HG03439 (cell line): ENCODE data around the gene CARS1.

ENCODE experiments used
- ATAC-seq: cut with Tn5 transposase; IDR thresholded peaks from one replicate; pipeline ENCODE4 v1.9.1; 2021; ENCODE audit warnings: mild to moderate bottlenecking, moderate library complexity; ENCODE audit not compliant: unreplicated experiment

CARS1 gene

GRCh38 chr11:3041699-3042441 lies 15.4 kb downstream of the CARS1 start:
- no peak for ATAC-seq

DNA sequence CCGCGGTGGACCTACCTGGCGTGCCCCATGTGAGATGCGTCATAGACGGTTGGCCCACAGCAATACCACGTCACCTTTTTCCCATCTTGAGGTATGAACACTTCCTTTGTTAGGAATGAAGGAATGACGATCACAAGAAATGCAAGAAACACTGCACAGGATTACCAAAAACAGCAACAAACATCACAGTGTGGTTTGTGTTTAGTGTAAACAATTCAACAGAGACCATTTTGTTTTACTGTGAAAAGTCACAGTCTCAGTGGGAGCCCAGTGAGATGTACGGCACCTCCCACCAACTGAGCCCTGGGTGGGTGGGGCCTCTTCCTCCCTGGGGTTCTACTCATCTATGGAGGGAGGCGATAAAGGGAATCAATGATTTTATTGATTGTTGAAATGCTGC lies 16.3 kb downstream of the CARS1 start:
- ATAC-seq: no peak

GRCh38 chr11:3037945-3038271 lies 19.3 kb downstream of the CARS1 start:
- no peak for ATAC-seq

- no peak for ATAC-seq
These were observed 19.9 kb downstream of the CARS1 start for GRCh38 chr11:3037040-3037944.

DNA sequence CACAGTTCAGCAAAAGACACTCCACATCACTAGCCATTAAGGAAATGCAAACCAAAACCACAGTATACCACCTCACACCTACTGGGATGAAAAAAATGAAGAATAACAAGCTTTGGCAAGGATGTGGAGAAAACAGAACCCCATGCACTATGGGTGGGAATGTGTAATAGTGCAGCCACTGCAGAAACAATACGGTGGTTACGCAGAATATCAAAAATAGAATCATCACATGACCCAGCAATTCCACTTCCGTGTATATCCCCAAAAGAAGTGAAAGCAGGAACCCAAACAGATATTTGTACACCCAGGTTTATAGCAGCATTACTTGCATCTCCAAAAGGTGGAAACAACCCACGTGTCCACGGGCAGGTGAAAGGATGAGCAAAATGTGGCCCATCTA lies 20.8 kb downstream of the CARS1 start:
- no peak for ATAC-seq

DNA sequence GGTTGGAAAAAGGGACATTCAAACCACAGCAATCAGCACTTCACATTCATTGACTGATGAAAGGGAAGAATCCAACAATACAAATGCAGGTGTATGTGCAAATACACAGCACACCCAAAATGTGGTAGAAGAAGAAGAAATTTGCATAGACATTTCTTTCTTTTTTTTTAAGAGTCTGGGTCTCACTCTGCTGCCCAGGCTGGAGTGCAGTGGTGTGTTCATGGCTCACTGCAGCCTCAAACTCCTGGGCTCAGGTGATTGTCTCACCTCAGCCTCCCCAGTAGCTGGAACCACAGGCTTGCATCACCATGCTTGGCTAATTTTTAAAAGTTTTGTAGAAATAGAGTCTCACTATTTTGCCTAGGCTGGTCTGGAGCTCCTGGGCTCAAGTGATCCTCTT lies 21.9 kb downstream of the CARS1 start:
- ATAC-seq: no peak

DNA sequence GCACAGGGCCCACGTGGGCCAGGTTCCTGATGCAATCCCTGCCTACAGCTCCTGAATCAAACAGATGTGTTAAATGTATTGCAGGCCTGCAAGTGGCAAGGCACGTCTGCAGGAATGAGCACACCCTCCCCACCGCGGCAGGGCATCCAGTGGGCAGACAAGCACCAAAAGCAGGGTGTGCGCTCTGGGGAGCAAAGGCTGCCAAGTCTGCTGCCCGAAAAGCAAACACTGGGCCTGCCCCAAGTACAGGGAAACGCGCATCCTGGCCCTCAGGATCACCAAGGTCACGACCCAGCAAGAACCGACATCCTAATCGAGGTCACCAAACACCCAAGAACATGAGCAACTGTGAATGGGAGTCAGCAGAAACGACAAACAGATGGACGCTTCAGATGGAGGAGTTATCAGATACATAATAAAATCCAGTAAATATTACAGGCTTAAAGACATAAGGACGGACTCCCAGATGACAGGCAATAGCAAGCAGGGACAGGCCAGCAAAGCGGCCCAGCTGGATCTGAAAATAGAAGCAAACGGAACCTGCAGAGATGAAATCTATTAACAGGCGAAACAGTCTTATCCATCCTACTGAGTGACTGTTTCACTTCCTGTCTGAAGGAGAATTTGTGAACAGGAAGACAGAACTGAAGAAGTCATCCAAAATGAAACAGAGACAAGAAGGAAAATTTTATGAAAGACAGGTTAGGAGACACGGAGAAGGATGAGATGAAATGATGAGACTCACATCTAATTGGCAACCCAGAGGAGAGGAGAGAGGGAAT lies 26.7 kb downstream of the CARS1 start:
- no peak for ATAC-seq

GRCh38 chr11:3028813-3029212 lies 28.4 kb downstream of the CARS1 start:
- ATAC-seq: no peak

- ATAC-seq: no peak
These were observed 30.4 kb downstream of the CARS1 start for GRCh38 chr11:3026803-3027202.

GRCh38 chr11:3022982-3023381 lies 34.2 kb downstream of the CARS1 start:
- no peak for ATAC-seq

DNA sequence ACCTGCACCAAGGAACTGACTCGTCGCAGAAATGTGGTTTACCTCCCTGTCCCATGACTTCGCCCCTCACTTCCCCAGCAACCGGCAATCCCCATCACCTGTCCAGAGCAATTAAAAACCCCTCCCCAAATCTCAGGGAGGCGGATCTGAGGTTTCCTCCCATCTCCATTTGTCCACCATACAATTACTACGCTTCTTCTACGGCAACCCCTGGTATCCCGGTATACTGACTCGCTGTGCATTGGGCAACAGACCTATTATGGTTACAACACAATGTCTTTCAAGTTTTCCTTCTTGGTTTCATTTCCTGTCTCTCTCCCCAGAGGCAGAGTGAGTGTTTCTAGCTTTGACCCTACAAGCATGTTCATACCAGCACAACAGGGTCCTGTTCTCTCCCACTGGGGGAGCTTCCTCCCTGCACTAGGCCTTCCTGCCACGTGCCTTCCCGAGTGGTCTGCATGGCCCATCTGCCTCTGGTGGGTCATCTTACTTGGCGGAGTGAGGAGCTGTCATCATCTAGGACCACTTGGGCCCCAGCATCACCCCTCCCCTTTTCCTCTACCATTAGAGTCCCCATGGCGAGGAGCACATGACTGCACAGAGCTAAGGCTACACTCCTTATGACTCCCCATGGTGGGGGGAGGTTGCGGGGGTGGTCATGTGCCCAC lies 34.8 kb downstream of the CARS1 start:
- ATAC-seq: no peak

DNA sequence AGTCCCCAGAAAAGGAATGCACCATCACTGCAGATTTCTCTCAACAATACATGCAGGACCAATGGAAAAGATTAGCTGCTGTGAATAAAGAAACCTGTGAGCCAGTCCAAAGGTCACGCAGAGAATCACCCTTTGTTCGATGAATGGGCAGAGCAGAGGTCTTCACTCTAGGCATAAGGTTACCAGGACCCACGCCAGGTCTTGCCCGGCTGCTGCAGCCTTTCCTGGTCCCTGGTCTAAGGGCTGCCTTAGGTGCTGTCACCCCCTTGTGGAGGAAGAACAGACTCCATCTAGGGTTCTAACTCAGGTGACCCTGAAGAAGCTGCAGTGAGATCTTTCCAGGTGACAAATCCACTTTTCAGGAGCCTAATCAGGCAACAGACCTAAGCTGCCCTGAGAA lies 36.1 kb downstream of the CARS1 start:
- ATAC-seq: no peak

DNA sequence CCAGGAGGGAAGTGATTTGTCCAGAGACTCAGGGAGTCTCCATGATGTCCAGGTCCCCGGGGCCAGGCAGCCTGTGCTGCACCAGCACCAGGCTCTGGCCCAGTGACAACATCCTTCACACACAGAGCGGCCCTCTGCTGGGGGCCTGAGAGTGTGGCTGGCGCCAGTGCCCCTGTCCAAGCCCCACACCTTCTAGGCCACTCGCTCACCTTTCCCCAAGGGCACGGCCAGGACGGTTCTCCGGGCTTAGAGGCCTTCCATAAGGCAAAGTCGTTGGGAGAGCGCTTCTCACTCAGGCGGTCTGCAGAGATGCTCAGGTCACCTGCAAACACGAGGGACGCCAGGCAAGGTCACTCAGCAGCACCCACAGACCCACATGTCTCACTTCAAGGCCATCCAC lies 37.2 kb downstream of the CARS1 start:
- no peak for ATAC-seq

DNA sequence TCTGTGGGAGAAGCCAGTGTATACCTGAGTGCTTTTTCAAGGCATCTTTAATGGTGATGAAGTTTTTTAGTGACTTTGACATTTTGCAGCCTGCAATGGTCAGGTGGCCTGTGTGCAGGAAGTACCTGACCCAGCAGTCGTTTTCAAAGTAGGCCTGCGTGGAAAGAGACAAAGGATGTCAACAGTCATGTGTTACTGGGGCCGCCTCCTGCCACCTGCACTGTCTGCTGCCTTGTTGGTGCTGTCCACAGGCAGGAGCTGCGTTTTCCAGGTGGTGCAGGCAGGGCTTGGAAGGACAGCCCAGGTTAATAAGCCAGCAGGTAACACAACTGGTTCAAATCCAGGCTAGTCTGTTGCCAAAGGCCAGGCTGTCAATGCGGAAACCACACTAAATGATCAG lies 38.6 kb downstream of the CARS1 start:
- ATAC-seq: no peak

GRCh38 chr11:3016861-3017260 lies 40.4 kb downstream of the CARS1 start:
- ATAC-seq: no peak

DNA sequence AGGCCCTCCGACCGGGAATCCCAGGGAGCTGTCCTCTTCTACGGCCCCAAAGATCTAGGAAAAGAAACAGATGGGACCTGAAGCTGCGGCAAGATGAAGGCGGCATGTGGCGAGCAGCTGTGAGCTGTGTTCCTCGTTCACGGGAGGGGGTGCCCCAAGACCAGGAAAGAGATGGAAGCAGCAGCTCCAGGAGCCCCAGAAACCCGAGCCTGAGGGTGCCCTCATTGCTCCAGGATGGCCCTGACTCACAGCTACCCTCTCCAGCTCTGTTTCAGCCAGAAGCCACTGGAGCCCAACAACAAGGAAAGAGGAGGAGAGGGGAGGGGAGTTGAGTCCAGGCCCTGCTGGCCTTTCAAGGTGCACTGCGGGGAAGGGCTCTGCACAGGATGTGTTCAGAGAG lies 41.4 kb downstream of the CARS1 start:
- ATAC-seq: no peak

DNA sequence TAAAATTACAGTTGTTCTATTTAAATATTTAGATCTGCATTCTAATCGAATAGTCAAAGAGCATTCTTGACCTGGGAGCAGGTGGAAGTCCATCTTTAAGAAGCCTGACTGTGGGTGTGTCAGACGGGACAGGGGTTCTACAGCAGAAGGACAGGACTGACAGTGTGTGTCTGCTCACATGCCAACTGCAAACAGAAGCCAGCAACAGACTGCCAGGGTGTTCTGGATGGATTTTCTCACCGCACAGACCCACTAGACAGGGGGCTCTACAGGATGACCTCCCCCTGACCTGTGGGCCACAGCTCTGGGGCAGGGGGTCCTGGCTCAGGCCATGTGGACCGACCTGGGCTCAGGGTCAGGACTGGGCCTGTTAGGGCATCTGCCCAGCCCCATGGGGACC lies 42.3 kb downstream of the CARS1 start:
- no peak for ATAC-seq

GRCh38 chr11:3014057-3014938 lies 42.9 kb downstream of the CARS1 start:
- ATAC-seq: no peak

GRCh38 chr11:3011891-3012885 lies 45.0 kb downstream of the CARS1 start:
- ATAC-seq: no peak
